Fibroblast of villous mesenchyme (primary cell): ENCODE data around the gene TMED9. TPM values are rescaled to one million over a fixed set of nuclear protein-coding genes. Genes with fewer than 3 reads are reported as not detected.

Experiments
- DNase-seq: peaks from one replicate; pipeline ENCODE4 v3.0.0-alpha.2; 2010; ENCODE audit warnings: low read depth
- H3K4me3 ChIP-seq: 2 replicates; pipeline ENCODE4 v1.5.1; 2011; ENCODE audit warnings: low read depth, mild to moderate bottlenecking, low read length
- CTCF ChIP-seq: IDR thresholded peaks from 2 replicates; pipeline ENCODE4 v1.5.1; 2012; ENCODE audit warnings: low read depth, mild to moderate bottlenecking, low read length; ENCODE audit not compliant: insufficient read depth
- total RNA-seq: library from RNA; depleted of rRNA; stranded (reverse); fragments of >200 nt; gene quantifications from 2 replicates; pipeline ENCODE4 v1.2.3, GENCODE V29; 2012

The TMED9 gene
- total RNA-seq, 1 donor, result 130 TPM

GRCh38 chr5:177600508-177601018, 8.6 kb downstream of the TMED9 start:
- DNase-seq, result peak; percentile 49
- peak overlapping the region; percentile 85 for H3K4me3 ChIP-seq
- TF ChIP-seq CTCF, result no peak

- DNase-seq, result no peak
- peak overlapping the region; percentile 85 for H3K4me3 ChIP-seq
- TF ChIP-seq CTCF, result no peak
Measured at GRCh38 chr5:177601126-177601525, 9.1 kb downstream of the TMED9 start.

GRCh38 chr5:177601577-177602457, 9.8 kb downstream of the TMED9 start:
- DNase-seq, result peak; percentile 17
- no peak for TF ChIP-seq CTCF
- H3K4me3 ChIP-seq, result no peak overlapping the region

GRCh38 chr5:177602458-177602830, 10.4 kb downstream of the TMED9 start:
- no peak overlapping the region for H3K4me3 ChIP-seq
- no peak for TF ChIP-seq CTCF
- no peak for DNase-seq

GRCh38 chr5:177603631-177604030, 11.6 kb downstream of the TMED9 start:
- H3K4me3 ChIP-seq, result no peak overlapping the region
- no peak for TF ChIP-seq CTCF
- no peak for DNase-seq

GRCh38 chr5:177604116-177604521, 12.1 kb downstream of the TMED9 start:
- no peak overlapping the region for H3K4me3 ChIP-seq
- DNase-seq, result no peak
- TF ChIP-seq CTCF, result no peak

GRCh38 chr5:177604656-177605055, 12.7 kb downstream of the TMED9 start:
- no peak for DNase-seq
- TF ChIP-seq CTCF, result no peak
- no peak overlapping the region for H3K4me3 ChIP-seq
